Iris pigment epithelial cell (primary cell): Measurements from ENCODE around the gene ALPI.
"Not testable (repeated sequence)": the region's sequence is repeated elsewhere in the genome, so short reads cannot be mapped to it uniquely, and the experiment has no call there.

Experiments used
- DNase-seq: peaks from one replicate; pipeline ENCODE4 v3.0.0-alpha.2; 2011; ENCODE audit warnings: low read depth

ALPI gene

GRCh38 chr2:232441922-232442321 lies 14.0 kb upstream of the ALPI start:
- not testable (repeated sequence) for DNase-seq

GRCh38 chr2:232442431-232442830 lies 13.5 kb upstream of the ALPI start:
- not testable (repeated sequence) for DNase-seq

GRCh38 chr2:232443047-232443446 lies 12.9 kb upstream of the ALPI start:
- not testable (repeated sequence) for DNase-seq

- not testable (repeated sequence) for DNase-seq
These were observed 12.1 kb upstream of the ALPI start for GRCh38 chr2:232443669-232444408.

- peak; percentile 71 for DNase-seq
These were observed 11.4 kb upstream of the ALPI start for GRCh38 chr2:232444409-232445148.

- not testable (repeated sequence) for DNase-seq
These were observed 10.6 kb upstream of the ALPI start for GRCh38 chr2:232445149-232445885.

- DNase-seq, result not testable (repeated sequence)
These were observed 9.6 kb upstream of the ALPI start for GRCh38 chr2:232446266-232446777.

- no peak for DNase-seq
These were observed 8.8 kb upstream of the ALPI start for GRCh38 chr2:232447091-232447620.

GRCh38 chr2:232447638-232448303 lies 8.2 kb upstream of the ALPI start:
- DNase-seq, result no peak

- DNase-seq, result no peak
These were observed 7.7 kb upstream of the ALPI start for GRCh38 chr2:232448304-232448690.

GRCh38 chr2:232449964-232450363 lies 6.0 kb upstream of the ALPI start:
- no peak for DNase-seq

- not testable (repeated sequence) for DNase-seq
These were observed 4.3 kb upstream of the ALPI start for GRCh38 chr2:232451645-232452044.

- DNase-seq, result no peak
These were observed 1.3 kb upstream of the ALPI start for GRCh38 chr2:232454630-232455029.

GRCh38 chr2:232456296-232457120 lies 555 bp downstream of the ALPI start:
- no peak for DNase-seq

- no peak for DNase-seq
These were observed 1.4 kb downstream of the ALPI start for GRCh38 chr2:232457121-232458011.

- DNase-seq, result no peak
These were observed 2.2 kb downstream of the ALPI start for GRCh38 chr2:232458051-232458660.

GRCh38 chr2:232458661-232459418 lies 2.9 kb downstream of the ALPI start:
- DNase-seq, result no peak

- DNase-seq, result no peak
These were observed 3.6 kb downstream of the ALPI start for GRCh38 chr2:232459419-232460035.
